OCI-LY3 (cell line): ENCODE data around the gene VPS13D.

Source experiments
- EZH2phosphoT487 ChIP-seq: fragments of 200-600 bp; shearing (Covaris generic); IDR thresholded peaks from 2 replicates; pipeline ENCODE4 v1.6.1; 2018; ENCODE audit warnings: antibody characterized with exemption, mixed run types, low read depth
- TF ChIP-seq, protein P1 (sequence below): fragments of 200-600, 300-600 bp; sonication (generic); IDR thresholded peaks from 2 replicates; pipeline ENCODE4 v1.5.1; 2014; ENCODE audit warnings: antibody characterized with exemption, low read length, low read depth

DNA sequence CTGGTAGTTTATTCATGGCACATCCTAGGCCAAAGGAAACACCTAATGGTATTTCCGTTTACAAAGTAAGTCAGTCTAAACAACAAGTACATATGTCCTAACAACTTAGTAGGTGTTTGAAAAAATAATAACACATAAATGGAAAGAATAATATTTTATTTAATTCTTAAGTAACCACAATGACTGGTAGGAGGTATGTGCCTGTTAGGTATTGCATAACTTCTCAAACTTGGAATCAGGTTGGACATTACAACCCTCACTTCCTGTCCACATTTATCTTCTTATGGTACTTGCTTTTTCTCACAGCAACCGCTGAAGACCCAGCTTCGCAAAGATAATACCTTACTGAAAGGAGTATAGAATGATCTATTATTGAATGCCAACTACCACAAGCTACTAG lies 64.2 kb downstream of the VPS13D start:
- TF ChIP-seq, protein P1, sequence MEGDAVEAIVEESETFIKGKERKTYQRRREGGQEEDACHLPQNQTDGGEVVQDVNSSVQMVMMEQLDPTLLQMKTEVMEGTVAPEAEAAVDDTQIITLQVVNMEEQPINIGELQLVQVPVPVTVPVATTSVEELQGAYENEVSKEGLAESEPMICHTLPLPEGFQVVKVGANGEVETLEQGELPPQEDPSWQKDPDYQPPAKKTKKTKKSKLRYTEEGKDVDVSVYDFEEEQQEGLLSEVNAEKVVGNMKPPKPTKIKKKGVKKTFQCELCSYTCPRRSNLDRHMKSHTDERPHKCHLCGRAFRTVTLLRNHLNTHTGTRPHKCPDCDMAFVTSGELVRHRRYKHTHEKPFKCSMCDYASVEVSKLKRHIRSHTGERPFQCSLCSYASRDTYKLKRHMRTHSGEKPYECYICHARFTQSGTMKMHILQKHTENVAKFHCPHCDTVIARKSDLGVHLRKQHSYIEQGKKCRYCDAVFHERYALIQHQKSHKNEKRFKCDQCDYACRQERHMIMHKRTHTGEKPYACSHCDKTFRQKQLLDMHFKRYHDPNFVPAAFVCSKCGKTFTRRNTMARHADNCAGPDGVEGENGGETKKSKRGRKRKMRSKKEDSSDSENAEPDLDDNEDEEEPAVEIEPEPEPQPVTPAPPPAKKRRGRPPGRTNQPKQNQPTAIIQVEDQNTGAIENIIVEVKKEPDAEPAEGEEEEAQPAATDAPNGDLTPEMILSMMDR = no peak
- no peak for TF ChIP-seq EZH2phosphoT487
